ENCODE measurements around the gene CSH2. TPM values are rescaled to one million over a fixed set of nuclear protein-coding genes. Genes with fewer than 3 reads are reported as not detected.

CSH2 gene
- polyA plus RNA-seq, 12 donors, result 0.73 to 10.0 (median 3.1) TPM; not detected in 2

Other genes with a start within 250 kb of the CSH2 start
- 10 to 100 TPM in 3 of 12 donors, 1 to 10 TPM in 8, not detected in 1; 4.6 to 30.1 (median 7.8) TPM for gene LIMD2, start 173.6 kb downstream of the CSH2 start, polyA plus RNA-seq (ENCODE audit: insufficient read length in 12 of 12)
- gene STRADA, start 131.9 kb downstream of the CSH2 start, polyA plus RNA-seq (ENCODE audit: insufficient read length in 12 of 12), result 10 to 100 TPM in 11 of 12 donors, not detected in 1; 19.0 to 60.5 (median 27.1) TPM
- gene CCDC47, start 100.1 kb downstream of the CSH2 start, polyA plus RNA-seq (ENCODE audit: insufficient read length in 12 of 12), result 10 to 100 TPM in 11 of 12 donors, not detected in 1; 43.8 to 73.2 (median 59.4) TPM
- gene DDX42, start 99.5 kb downstream of the CSH2 start, polyA plus RNA-seq (ENCODE audit: insufficient read length in 12 of 12), result 100 to 1,000 TPM in 9 of 12 donors, 10 to 100 TPM in 2, not detected in 1; 80.5 to 177 (median 109) TPM
- 100 to 1,000 TPM in 10 of 12 donors, 10 to 100 TPM in 1, not detected in 1; 95.6 to 118 (median 109) TPM for gene PSMC5, start 46.2 kb downstream of the CSH2 start, polyA plus RNA-seq (ENCODE audit: insufficient read length in 12 of 12)
- 10 to 100 TPM in 11 of 12 donors, not detected in 1; 27.6 to 47.4 (median 32.6) TPM for gene FTSJ3, start 46.0 kb downstream of the CSH2 start, polyA plus RNA-seq (ENCODE audit: insufficient read length in 12 of 12)
- 10 to 100 TPM in 11 of 12 donors, not detected in 1; 24.0 to 63.6 (median 27.1) TPM for gene SMARCD2, start 31.0 kb downstream of the CSH2 start, polyA plus RNA-seq (ENCODE audit: insufficient read length in 12 of 12)
- not detected for gene GH2, start 8.3 kb upstream of the CSH2 start, polyA plus RNA-seq (ENCODE audit: insufficient read length in 12 of 12)
- 10 to 100 TPM in 3 of 12 donors, 1 to 10 TPM in 6, under 1 TPM in 1, not detected in 2; 0.58 to 19.1 (median 7.0) TPM for gene CSH1, start 22.9 kb upstream of the CSH2 start, polyA plus RNA-seq (ENCODE audit: insufficient read length in 12 of 12)
- under 1 TPM in 4 of 12 donors, not detected in 8; 0.30 to 0.83 (median 0.61) TPM for gene CSHL1, start 37.6 kb upstream of the CSH2 start, polyA plus RNA-seq (ENCODE audit: insufficient read length in 12 of 12)
- gene GH1, start 45.2 kb upstream of the CSH2 start, polyA plus RNA-seq (ENCODE audit: insufficient read length in 12 of 12), result not detected
- gene CD79B, start 58.7 kb upstream of the CSH2 start, polyA plus RNA-seq (ENCODE audit: insufficient read length in 12 of 12), result 1 to 10 TPM in 9 of 12 donors, under 1 TPM in 1, not detected in 2; 0.88 to 8.4 (median 2.2) TPM
- gene SCN4A, start 99.2 kb upstream of the CSH2 start, polyA plus RNA-seq (ENCODE audit: insufficient read length in 12 of 12), result 10 to 100 TPM in 11 of 12 donors, not detected in 1; 13.9 to 53.0 (median 39.3) TPM
- gene PRR29, start 124.7 kb upstream of the CSH2 start, polyA plus RNA-seq (ENCODE audit: insufficient read length in 12 of 12), result 1 to 10 TPM in 11 of 12 donors, not detected in 1; 1.7 to 5.4 (median 2.4) TPM
- gene ICAM2, start 147.0 kb upstream of the CSH2 start, polyA plus RNA-seq (ENCODE audit: insufficient read length in 12 of 12), result 10 to 100 TPM in 11 of 12 donors, not detected in 1; 16.3 to 34.6 (median 24.8) TPM

Measured in muscle of arm (tissue), 12 donors.